ENCODE measurements around the gene CPXM2. TPM values are rescaled to one million over a fixed set of nuclear protein-coding genes. Genes with fewer than 3 reads are reported as not detected.
A peak's percentile ranks its signal among the peaks of the same experiment; 100 is the strongest.

Gene CPXM2
- polyA plus RNA-seq, 1 experiment, result 14.4 TPM

GRCh38 chr10:123934846-123935245, 43.2 kb upstream of the CPXM2 start:
- Histone ChIP-seq H3K4me3 (ENCODE audit: low read depth, low read length) (no peak overlapping the region), H3K27me3 (ENCODE audit: control insufficient read depth, insufficient read depth, low read length) (no peaks in the 10 kb centered on the region), H3K36me3 (ENCODE audit: control insufficient read depth, insufficient read depth, low read length) (no peaks in the 10 kb centered on the region)
- no peak for DNase-seq (ENCODE audit: low read depth)
- ChIA-PET CTCF (interaction anchor here (2.5 kb wide), 1 partner anchor 11 kb away, joined by 8 read pairs; no protein-coding TSS in a partner anchor), POLR2A (no interaction called here)
- TF ChIP-seq CTCF (IDR thresholded peaks at IDR 0.05; ENCODE audit: insufficient read depth, low read depth, low read length), result no peak

- POLR2A ChIA-PET, result interaction anchor here (0.6 kb wide), 1 partner anchor 329 kb away, joined by 4 read pairs; no protein-coding TSS in a partner anchor
- Histone ChIP-seq H3K4me3 (ENCODE audit: low read depth, low read length) (no peak overlapping the region), H3K36me3 (ENCODE audit: control insufficient read depth, insufficient read depth, low read length) (no peaks in the 10 kb centered on the region), H3K27me3 (ENCODE audit: control insufficient read depth, insufficient read depth, low read length) (no peaks in the 10 kb centered on the region)
- TF ChIP-seq CTCF (IDR thresholded peaks at IDR 0.05; ENCODE audit: insufficient read depth, low read depth, low read length), result no peak
- peak; percentile 94 for DNase-seq (ENCODE audit: low read depth)
- CTCF ChIA-PET, result no interaction called here
These were observed 38.9 kb upstream of the CPXM2 start for GRCh38 chr10:123930340-123931001.

- ChIA-PET CTCF (no interaction called here), POLR2A (no interaction called here)
- Histone ChIP-seq H3K27me3 (ENCODE audit: control insufficient read depth, insufficient read depth, low read length) (no peaks in the 10 kb centered on the region), H3K4me3 (ENCODE audit: low read depth, low read length) (no peak overlapping the region), H3K36me3 (ENCODE audit: control insufficient read depth, insufficient read depth, low read length) (no peaks in the 10 kb centered on the region)
- no peak for DNase-seq (ENCODE audit: low read depth)
- TF ChIP-seq CTCF (IDR thresholded peaks at IDR 0.05; ENCODE audit: insufficient read depth, low read depth, low read length), result no peak
These were observed 38.2 kb upstream of the CPXM2 start for GRCh38 chr10:123929791-123930190.

GRCh38 chr10:123928427-123928826, 36.8 kb upstream of the CPXM2 start:
- ChIA-PET CTCF (interaction anchor here (1.1 kb wide), 1 partner anchor 47 kb away, joined by 3 read pairs; no protein-coding TSS in a partner anchor), POLR2A (no interaction called here)

More at GRCh38 chr10:123928427-123928826, 36.8 kb upstream of the CPXM2 start:
- TF ChIP-seq CTCF (IDR thresholded peaks at IDR 0.05; ENCODE audit: insufficient read depth, low read depth, low read length), result no peak
- Histone ChIP-seq H3K4me3 (ENCODE audit: low read depth, low read length) (no peak overlapping the region), H3K36me3 (ENCODE audit: control insufficient read depth, insufficient read depth, low read length) (no peaks in the 10 kb centered on the region), H3K27me3 (ENCODE audit: control insufficient read depth, insufficient read depth, low read length) (no peaks in the 10 kb centered on the region)
- DNase-seq (ENCODE audit: low read depth), result no peak

Measured in BJ (cell line).